Transverse colon (tissue), 4 donors: ENCODE results near the gene FMNL1. TPM values are rescaled to one million over a fixed set of nuclear protein-coding genes. Genes with fewer than 3 reads are reported as not detected.

ENCODE experiments used
- DNase-seq: peaks from one replicate; pipeline ENCODE4 v3.0.0-alpha.2; 2019
- H3K27ac ChIP-seq, 4 donors: fragments of 200-600 bp; sonication (generic); 2 replicates each; pipeline ENCODE4 v1.5.1; 2016 to 2018; ENCODE audit warnings: inconsistent platforms in 4 of 4
- H3K27me3 ChIP-seq: fragments of 200-600 bp; sonication (generic); 2 replicates; pipeline ENCODE4 v1.5.1; 2017; ENCODE audit warnings: inconsistent platforms
- H3K36me3 ChIP-seq, 4 donors: fragments of 200-600 bp; sonication (generic); 2 replicates each; pipeline ENCODE4 v1.5.1; 2017 to 2019; ENCODE audit warnings: inconsistent platforms in 4 of 4
- H3K4me1 ChIP-seq, 4 donors: fragments of 200-600 bp; sonication (generic); 2 replicates each; pipeline ENCODE4 v1.5.1; 2017 to 2020; ENCODE audit warnings: inconsistent platforms in 4 of 4
- H3K4me3 ChIP-seq, 4 donors: fragments of 200-600 bp; sonication (generic); 1 replicate in 1 of 4; 2 replicates in 3 of 4; pipeline versions ENCODE4 v1.5.1 to v1.6.1; 2017 to 2019; ENCODE audit warnings: inconsistent platforms in 4 of 4
- H3K9me3 ChIP-seq, 2 donors: fragments of 200-600 bp; sonication (generic); 2 replicates each; pipeline ENCODE4 v1.5.1; 2017 to 2019; ENCODE audit warnings: inconsistent platforms in 2 of 2
- CTCF ChIP-seq, 5 experiments: fragments of 200-600 bp in 3 of 5; fragments of 450-650 bp in 2 of 5; sonication (generic) in 3 of 5; IDR thresholded peaks; 1 replicate in 2 of 5; 2 replicates in 3 of 5; pipeline ENCODE4 v1.5.1; 2016 to 2017; ENCODE audit warnings: antibody characterized with exemption in 5 of 5, inconsistent platforms in 3 of 5, mild to moderate bottlenecking in 2 of 5, moderate library complexity in 1 of 5
- EP300 ChIP-seq: sonication (generic); formaldehyde crosslinking; IDR thresholded peaks from one replicate; pipeline ENCODE4 v1.6.1; 2017; ENCODE audit warnings: antibody characterized with exemption, low read depth
- POLR2A ChIP-seq: fragments of 450-650 bp; IDR thresholded peaks from one replicate; pipeline ENCODE4 v1.6.1; 2016; ENCODE audit warnings: antibody characterized with exemption, mild to moderate bottlenecking, moderate library complexity
- POLR2AphosphoS5 ChIP-seq, 3 donors: sonication (generic); formaldehyde crosslinking; IDR thresholded peaks; one replicate each; pipeline ENCODE4 v1.6.1; 2016; ENCODE audit warnings: antibody characterized with exemption in 3 of 3
- WGBS, 2 donors: methylation state at CpG; one replicate each; pipeline ENCODE4 v1.1.5; 2018; ENCODE audit warnings: low coverage in 1 of 2; 5-methylcytosine and 5-hydroxymethylcytosine counted together
- in situ Hi-C, 4 donors: fragments of 200-750 bp; cut with MboI; loops; one replicate each; pipeline versions ENCODE4 v1.15.0 to v1.15.1; 2017; ENCODE audit warnings: low sequenced_read_pairs in 3 of 4, low pct_ligation_motif_present in 1 of 4, low pct_unique_long_range_greater_than_20kb in 1 of 4
- intact Hi-C: fragments of 100-400 bp; cut with DNase I; formaldehyde crosslinking; loops from one replicate; pipeline ENCODE4 v1.15.1; 2023; ENCODE audit warnings: low total_unique reads
- total RNA-seq, 4 donors: library from RNA; depleted of rRNA; stranded (reverse); fragments of >200 nt; gene quantifications; one replicate each; pipeline ENCODE4 v1.1.0, GENCODE V29; 2016

The FMNL1 gene
- total RNA-seq, 4 donors from 2014 or later = 1.2 to 17.5 (median 10.6) TPM

GRCh38 chr17:45226576-45226975 lies 4.9 kb downstream of the FMNL1 start:
- no peak for DNase-seq
- peaks cover 19% of the 10 kb centered on the region for H3K27me3 ChIP-seq
- H3K27ac ChIP-seq = peak overlapping the region; percentile 76 to 84 (median 83)
- H3K4me3 ChIP-seq = peak overlapping the region in 1 of 4 donors; percentile 20
- H3K9me3 ChIP-seq = no peaks in the 10 kb centered on the region
- WGBS, 2 donors = 56% methylated on average over 3 of the region's 3 CpGs; no CpG with 5 or more reads in 1 of the 2 donors
- H3K36me3 ChIP-seq = no peaks in the 10 kb centered on the region
- intact Hi-C loops (no loop called here), in situ Hi-C loops (no loop called here)
- H3K4me1 ChIP-seq = peaks cover 8 to 50% (median 29%) of the 10 kb centered on the region in 4 donors
- TF ChIP-seq POLR2AphosphoS5 (IDR thresholded peaks at IDR 0.05) = no peak
- no peak for TF ChIP-seq EP300
- no peak for TF ChIP-seq POLR2A
- no peak for TF ChIP-seq CTCF (IDR thresholded peaks at IDR 0.05)

- H3K4me3 ChIP-seq = peak overlapping the region in 1 of 4 donors; percentile 20
- no peaks in the 10 kb centered on the region for H3K36me3 ChIP-seq
- peaks cover 11% of the 10 kb centered on the region for H3K27me3 ChIP-seq
- peaks cover 8 to 50% (median 27%) of the 10 kb centered on the region in 4 donors for H3K4me1 ChIP-seq
- DNase-seq = peak; percentile 66
- H3K9me3 ChIP-seq = no peaks in the 10 kb centered on the region
- intact Hi-C loops (no loop called here), in situ Hi-C loops (no loop called here)
- peak overlapping the region; percentile 76 to 84 (median 83) for H3K27ac ChIP-seq
- TF ChIP-seq POLR2AphosphoS5 (IDR thresholded peaks at IDR 0.05) (no peak), EP300 (no peak), POLR2A (no peak), CTCF (IDR thresholded peaks at IDR 0.05) (no peak)
- 60% methylated on average over 8 of the region's 8 CpGs; no CpG with 5 or more reads in 1 of the 2 donors for WGBS, 2 donors
These were observed 5.6 kb downstream of the FMNL1 start for GRCh38 chr17:45227101-45227925.

- in situ Hi-C loops = no loop called here
- H3K27me3 ChIP-seq = peaks cover 3% of the 10 kb centered on the region
These were observed 6.5 kb downstream of the FMNL1 start for GRCh38 chr17:45227926-45228762.

More at GRCh38 chr17:45227926-45228762, 6.5 kb downstream of the FMNL1 start:
- Histone ChIP-seq H3K4me1 (peaks cover 8 to 50% (median 27%) of the 10 kb centered on the region in 4 donors), H3K9me3 (no peaks in the 10 kb centered on the region), H3K36me3 (no peaks in the 10 kb centered on the region), H3K4me3 (no peak overlapping the region), H3K27ac (peak overlapping the region; percentile 76 to 84 (median 83))
- TF ChIP-seq POLR2AphosphoS5 (IDR thresholded peaks at IDR 0.05) (no peak), EP300 (no peak), CTCF (IDR thresholded peaks at IDR 0.05) (no peak), POLR2A (no peak)
- DNase-seq = peak; percentile 13
- 26% methylated on average over 16 of the region's 17 CpGs; no CpG with 5 or more reads in 1 of the 2 donors for WGBS, 2 donors
- intact Hi-C loops = no loop called here
